Measurements from ENCODE around the gene LRP10. TPM values are rescaled to one million over a fixed set of nuclear protein-coding genes. Genes with fewer than 3 reads are reported as not detected.

The LRP10 gene
- total and polyA plus RNA-seq, 2 of the 8 experiments (the other 6 are each of a cell fraction or from before 2014, with no cell fraction given), result 12.4 to 15.6 TPM

GRCh38 chr14:22922294-22922693 is 50.8 kb downstream of the LRP10 start:
- H3K23me2 ChIP-seq (ENCODE audit: low read depth, low read length), result peaks cover 4% of the 10 kb centered on the region; the same call in 1 of the 2 replicates
- ChIA-PET POLR2A (ENCODE audit: partially characterized antibody) (interaction anchor here (1.5 kb wide), 1 partner anchor 147 kb away, joined by 4 read pairs; no protein-coding TSS in a partner anchor), CTCF (ENCODE audit: partially characterized antibody) (interaction anchor here (1.0 kb wide), 1 partner anchor 147 kb away, joined by 3 read pairs; no protein-coding TSS in a partner anchor)
- H3K23ac ChIP-seq (ENCODE audit: insufficient read length), result no peak overlapping the region
- 92% methylated on average over 2 of the region's 2 CpGs; no CpG with 5 or more reads in 1 of the 2 experiments for WGBS, 2 experiments (ENCODE audit: extremely low coverage in 1 of 2, insufficient coverage in 1 of 2, insufficient read length in 1 of 2, insufficient replicate concordance in 2 of 2, low coverage in 1 of 2, low lambda C conversion rate in 2 of 2, missing lambda C conversion rate in 1 of 2)
- H3K36me3 ChIP-seq (ENCODE audit: control insufficient read depth in 2 of 4, insufficient read depth in 4 of 4, low read length in 3 of 4), result peaks cover 30 to 70% (median 52%) of the 10 kb centered on the region in 4 experiments
- H3K4ac ChIP-seq (replicated peaks; ENCODE audit: insufficient read length, low read depth, low read length), result no peak overlapping the region
- 0 out of 2 replicates have a peak, but pooled peaks cover under 1% of the 10 kb centered on the region for H3K79me1 ChIP-seq (ENCODE audit: low read depth, low read length)
- H3K27ac ChIP-seq (ENCODE audit: low read depth, low read length), result no peak overlapping the region
- H3K4me3 ChIP-seq (ENCODE audit: extremely low read depth in 1 of 4, insufficient read depth in 2 of 4, low read depth in 3 of 4, low read length in 4 of 4), result no peak overlapping the region
- H4K8ac ChIP-seq (ENCODE audit: extremely low read depth, insufficient read depth, low read length), result no peak overlapping the region
- H3K9ac ChIP-seq (replicated peaks in 1 of 4; ENCODE audit: extremely low read depth in 1 of 4, low read depth in 3 of 4, low read length in 3 of 4), result no peak overlapping the region
- H3K27me3 ChIP-seq (replicated peaks in 1 of 4; ENCODE audit: control insufficient read depth in 3 of 4, extremely low read depth in 1 of 4, insufficient read depth in 3 of 4, low read length in 3 of 4), result no peaks in the 10 kb centered on the region; a peak in 1 of 7 replicates
- peaks cover 0 to 2% of the 10 kb centered on the region in 2 experiments for H4K20me1 ChIP-seq (replicated peaks in 1 of 2; ENCODE audit: control insufficient read depth in 1 of 2, insufficient read depth in 2 of 2, low read length in 2 of 2)
- H3K4me2 ChIP-seq (ENCODE audit: insufficient read depth in 1 of 2, low read depth in 2 of 2, low read length in 2 of 2), result no peak overlapping the region
- H3K56ac ChIP-seq (replicated peaks; ENCODE audit: insufficient read length, low read depth, low read length), result no peak overlapping the region
- H2BK12ac ChIP-seq (ENCODE audit: low read depth, low read length), result no peak overlapping the region
- H2BK5ac ChIP-seq (ENCODE audit: low read depth, low read length), result no peak overlapping the region
- H2BK120ac ChIP-seq (replicated peaks; ENCODE audit: low read depth, low read length), result no peak overlapping the region
- H3K4me1 ChIP-seq (replicated peaks in 1 of 4; ENCODE audit: control insufficient read depth in 3 of 4, insufficient read depth in 4 of 4, low read length in 3 of 4), result peaks cover 0 to 7% (median 3%) of the 10 kb centered on the region in 4 experiments; a peak in 5 of 7 replicates
- DNase-seq (ENCODE audit: low read depth in 1 of 2, low spot score in 2 of 2) (no peak), FAIRE-seq (no peak)
- H2BK15ac ChIP-seq (ENCODE audit: low read length), result no peak overlapping the region
- H4K5ac ChIP-seq (ENCODE audit: insufficient read length, low read depth, low read length), result no peak overlapping the region
- H2AK5ac ChIP-seq (ENCODE audit: low read depth, low read length), result no peak overlapping the region
- no peaks in the 10 kb centered on the region for H3K9me3 ChIP-seq (ENCODE audit: insufficient read depth in 2 of 2, low read depth in 1 of 2, low read length in 1 of 2)
- H2AFZ ChIP-seq (ENCODE audit: low read length), result no peak overlapping the region
- no peak overlapping the region for H3K18ac ChIP-seq (ENCODE audit: extremely low read depth, low read length)
- no peak overlapping the region for H4K91ac ChIP-seq (replicated peaks; ENCODE audit: insufficient read length, low read length)
- TF ChIP-seq PHF8 (conservative IDR thresholded peaks at IDR 0.05; ENCODE audit: low read depth, low read length) (no peak), CHD2 (IDR thresholded peaks at IDR 0.05; ENCODE audit: low read length) (no peak), CBX5 (IDR thresholded peaks at IDR 0.05; ENCODE audit: low read depth, low read length) (no peak), NANOG (IDR thresholded peaks at IDR 0.05; ENCODE audit: insufficient read depth, low read depth, low read length, poor library complexity, severe bottlenecking) (no peak), TAF7 (optimal IDR thresholded peaks at IDR 0.05; ENCODE audit: borderline replicate concordance, low read depth, low read length) (no peak), NRF1 (IDR thresholded peaks at IDR 0.05; ENCODE audit: low read depth, low read length) (no peak)
- H2BK20ac ChIP-seq (ENCODE audit: low read length), result no peak overlapping the region
- peaks cover 0 to 15% of the 10 kb centered on the region in 2 experiments; a peak in 2 of 4 replicates for H3K79me2 ChIP-seq (ENCODE audit: control insufficient read depth in 1 of 2, insufficient read depth in 2 of 2, low read length in 2 of 2)
- H3K14ac ChIP-seq (ENCODE audit: insufficient read length), result no peak overlapping the region
